HL-60 (cell line): ENCODE measurements around the gene FCMR.

Source experiments
- GABPA ChIP-seq: IDR thresholded peaks from 2 replicates; pipeline ENCODE4 v1.6.1; 2012; ENCODE audit warnings: low read depth
- SPI1 ChIP-seq: IDR thresholded peaks from 2 replicates; pipeline ENCODE4 v1.6.1; 2012; ENCODE audit warnings: low read depth, mild to moderate bottlenecking, borderline replicate concordance
- TF ChIP-seq, protein P1 (sequence below): IDR thresholded peaks from one replicate; pipeline ENCODE4 v1.5.1; 2011; ENCODE audit warnings: low read length, control low read depth, inconsistent platforms; ENCODE audit not compliant: insufficient read depth
- TF ChIP-seq, protein P2 (sequence below): IDR thresholded peaks from 2 replicates; pipeline ENCODE4 v1.6.1; 2012; ENCODE audit warnings: low read depth; ENCODE audit not compliant: insufficient replicate concordance

DNA sequence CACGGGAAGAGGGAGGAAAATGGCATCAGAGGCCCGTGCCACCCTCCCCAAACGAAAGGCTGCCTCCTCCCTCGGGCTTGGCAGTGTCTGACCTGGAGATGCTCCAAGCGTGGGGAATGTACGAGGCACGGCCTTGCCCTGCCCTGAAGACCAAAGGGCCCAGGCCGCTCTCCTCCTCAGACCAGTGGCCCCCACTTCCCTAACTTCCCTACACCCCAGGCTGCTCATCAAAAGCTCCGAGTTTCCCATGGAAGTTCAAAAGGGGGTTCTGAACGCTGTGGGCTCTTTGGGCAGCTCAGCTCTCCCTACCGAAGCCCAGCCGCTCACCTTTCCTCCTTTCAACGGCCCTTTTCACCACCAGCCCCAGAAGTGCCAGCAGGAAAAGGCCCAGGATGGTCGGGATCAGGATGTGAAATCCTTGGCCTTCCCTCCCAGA lies 11.8 kb downstream of the FCMR start:
- TF ChIP-seq, protein P1, sequence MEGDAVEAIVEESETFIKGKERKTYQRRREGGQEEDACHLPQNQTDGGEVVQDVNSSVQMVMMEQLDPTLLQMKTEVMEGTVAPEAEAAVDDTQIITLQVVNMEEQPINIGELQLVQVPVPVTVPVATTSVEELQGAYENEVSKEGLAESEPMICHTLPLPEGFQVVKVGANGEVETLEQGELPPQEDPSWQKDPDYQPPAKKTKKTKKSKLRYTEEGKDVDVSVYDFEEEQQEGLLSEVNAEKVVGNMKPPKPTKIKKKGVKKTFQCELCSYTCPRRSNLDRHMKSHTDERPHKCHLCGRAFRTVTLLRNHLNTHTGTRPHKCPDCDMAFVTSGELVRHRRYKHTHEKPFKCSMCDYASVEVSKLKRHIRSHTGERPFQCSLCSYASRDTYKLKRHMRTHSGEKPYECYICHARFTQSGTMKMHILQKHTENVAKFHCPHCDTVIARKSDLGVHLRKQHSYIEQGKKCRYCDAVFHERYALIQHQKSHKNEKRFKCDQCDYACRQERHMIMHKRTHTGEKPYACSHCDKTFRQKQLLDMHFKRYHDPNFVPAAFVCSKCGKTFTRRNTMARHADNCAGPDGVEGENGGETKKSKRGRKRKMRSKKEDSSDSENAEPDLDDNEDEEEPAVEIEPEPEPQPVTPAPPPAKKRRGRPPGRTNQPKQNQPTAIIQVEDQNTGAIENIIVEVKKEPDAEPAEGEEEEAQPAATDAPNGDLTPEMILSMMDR, result no peak
- TF ChIP-seq, protein P2, sequence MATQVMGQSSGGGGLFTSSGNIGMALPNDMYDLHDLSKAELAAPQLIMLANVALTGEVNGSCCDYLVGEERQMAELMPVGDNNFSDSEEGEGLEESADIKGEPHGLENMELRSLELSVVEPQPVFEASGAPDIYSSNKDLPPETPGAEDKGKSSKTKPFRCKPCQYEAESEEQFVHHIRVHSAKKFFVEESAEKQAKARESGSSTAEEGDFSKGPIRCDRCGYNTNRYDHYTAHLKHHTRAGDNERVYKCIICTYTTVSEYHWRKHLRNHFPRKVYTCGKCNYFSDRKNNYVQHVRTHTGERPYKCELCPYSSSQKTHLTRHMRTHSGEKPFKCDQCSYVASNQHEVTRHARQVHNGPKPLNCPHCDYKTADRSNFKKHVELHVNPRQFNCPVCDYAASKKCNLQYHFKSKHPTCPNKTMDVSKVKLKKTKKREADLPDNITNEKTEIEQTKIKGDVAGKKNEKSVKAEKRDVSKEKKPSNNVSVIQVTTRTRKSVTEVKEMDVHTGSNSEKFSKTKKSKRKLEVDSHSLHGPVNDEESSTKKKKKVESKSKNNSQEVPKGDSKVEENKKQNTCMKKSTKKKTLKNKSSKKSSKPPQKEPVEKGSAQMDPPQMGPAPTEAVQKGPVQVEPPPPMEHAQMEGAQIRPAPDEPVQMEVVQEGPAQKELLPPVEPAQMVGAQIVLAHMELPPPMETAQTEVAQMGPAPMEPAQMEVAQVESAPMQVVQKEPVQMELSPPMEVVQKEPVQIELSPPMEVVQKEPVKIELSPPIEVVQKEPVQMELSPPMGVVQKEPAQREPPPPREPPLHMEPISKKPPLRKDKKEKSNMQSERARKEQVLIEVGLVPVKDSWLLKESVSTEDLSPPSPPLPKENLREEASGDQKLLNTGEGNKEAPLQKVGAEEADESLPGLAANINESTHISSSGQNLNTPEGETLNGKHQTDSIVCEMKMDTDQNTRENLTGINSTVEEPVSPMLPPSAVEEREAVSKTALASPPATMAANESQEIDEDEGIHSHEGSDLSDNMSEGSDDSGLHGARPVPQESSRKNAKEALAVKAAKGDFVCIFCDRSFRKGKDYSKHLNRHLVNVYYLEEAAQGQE, result no peak
- TF ChIP-seq GABPA, result no peak
- no peak for TF ChIP-seq SPI1
